ENCODE results near the gene NID1.

DNA sequence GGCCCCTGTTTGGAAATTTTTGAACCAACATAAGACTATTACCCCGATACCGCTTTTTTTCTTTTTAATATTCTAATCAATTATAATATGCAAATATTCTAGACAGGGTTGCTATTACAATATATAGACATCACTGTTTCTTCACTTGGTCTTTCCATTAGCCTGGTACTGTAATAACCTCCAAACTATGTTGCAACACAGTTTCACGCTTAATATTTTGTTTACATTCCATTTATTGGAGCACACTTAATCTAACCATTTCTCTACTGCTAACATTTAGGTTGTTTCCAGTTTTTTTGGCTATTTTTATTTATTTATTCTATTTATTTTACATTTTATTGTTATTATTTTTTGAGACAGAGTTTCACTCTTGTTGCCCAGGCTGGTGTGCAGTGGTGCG, 17.6 kb upstream of the NID1 start:
- TF ChIP-seq SUZ12 (IDR thresholded peaks at IDR 0.05; ENCODE audit: extremely low read depth, insufficient read depth, insufficient read length) (no peak), ZNF274 (IDR thresholded peaks at IDR 0.05; ENCODE audit: low read depth, low read length) (no peak), YY1 (IDR thresholded peaks at IDR 0.05; ENCODE audit: insufficient read depth, insufficient read length) (no peak)

Measured in NT2/D1 (cell line).